Sigmoid colon (tissue), 7 donors: ENCODE measurements around the gene FBXL7. TPM values are rescaled to one million over a fixed set of nuclear protein-coding genes. Genes with fewer than 3 reads are reported as not detected.

Experiments used
- DNase-seq: peaks from one replicate; pipeline ENCODE4 v3.0.0-alpha.2; 2019
- H3K27ac ChIP-seq, 4 donors: fragments of 200-600 bp; sonication (generic); one replicate each; pipeline ENCODE4 v1.5.1; 2016 to 2019; ENCODE audit warnings: mild to moderate bottlenecking in 1 of 4
- H3K27me3 ChIP-seq, 3 donors: fragments of 200-600 bp; sonication (generic); one replicate each; pipeline ENCODE4 v1.5.1; 2019; ENCODE audit warnings: mild to moderate bottlenecking in 1 of 3
- H3K36me3 ChIP-seq, 4 donors: fragments of 200-600 bp; sonication (generic); one replicate each; pipeline ENCODE4 v1.5.1; 2016 to 2019
- H3K4me1 ChIP-seq, 4 donors: fragments of 200-600 bp; sonication (generic); one replicate each; pipeline ENCODE4 v1.5.1; 2017 to 2019
- H3K4me3 ChIP-seq, 4 donors: fragments of 200-600 bp; sonication (generic); one replicate each; pipeline ENCODE4 v1.5.1; 2017 to 2019; ENCODE audit warnings: mild to moderate bottlenecking in 2 of 4, moderate library complexity in 1 of 4
- H3K9me3 ChIP-seq, 4 donors: fragments of 200-600 bp in 3 of 4; sonication (generic) in 3 of 4; one replicate each; pipeline versions ENCODE4 v1.5.1 to v1.6.1; 2013 to 2019
- EP300 ChIP-seq, 4 donors: sonication (generic); formaldehyde crosslinking; IDR thresholded peaks; one replicate each; pipeline ENCODE4 v1.6.1; 2017; ENCODE audit warnings: antibody characterized with exemption in 4 of 4
- POLR2A ChIP-seq, 2 donors: fragments of 450-650 bp; IDR thresholded peaks; one replicate each; pipeline ENCODE4 v1.6.1; 2016; ENCODE audit warnings: antibody characterized with exemption in 2 of 2, mild to moderate bottlenecking in 2 of 2, moderate library complexity in 2 of 2
- POLR2AphosphoS5 ChIP-seq, 4 donors: sonication (generic); formaldehyde crosslinking; IDR thresholded peaks; one replicate each; pipeline ENCODE4 v1.6.1; 2017; ENCODE audit warnings: antibody characterized with exemption in 4 of 4
- WGBS, 2 donors: extraction: QIAGEN DNeasy Blood & Tissue Kit; methylation state at CpG; one replicate each; pipeline ENCODE4 v1.1.7; 2013; 5-methylcytosine and 5-hydroxymethylcytosine counted together
- intact Hi-C: fragments of 100-400 bp; cut with DNase I; formaldehyde crosslinking; loops from one replicate; pipeline ENCODE4 v1.15.1; 2023
- polyA plus RNA-seq, 3 donors: library from polyadenylated mRNA; stranded (reverse); fragments of 200-250 nt; gene quantifications; one replicate each; pipeline ENCODE4 v1.2.3, GENCODE V29; 2013
- total RNA-seq, 4 donors: library from RNA; depleted of rRNA; stranded (reverse); fragments of >200 nt; gene quantifications; one replicate each; pipeline ENCODE4 v1.1.0, GENCODE V29; 2016
- TF ChIP-seq, protein P1 (sequence below), 4 experiments: fragments of 450-650 bp in 3 of 4; fragments of 200-600 bp in 1 of 4; IDR thresholded peaks; one replicate each; pipeline ENCODE4 v1.5.1; 2016 to 2019; ENCODE audit warnings: antibody characterized with exemption in 4 of 4, mild to moderate bottlenecking in 3 of 4, moderate library complexity in 2 of 4
- donor health status: healthy with polysubstance abuse.
- donor health status: Bipolar disorder and iron deficiency.
- donor health status: healthy.

FBXL7 gene
- total and polyA plus RNA-seq, 7 donors, result 0.92 to 44.3 (median 18.2) TPM

DNA sequence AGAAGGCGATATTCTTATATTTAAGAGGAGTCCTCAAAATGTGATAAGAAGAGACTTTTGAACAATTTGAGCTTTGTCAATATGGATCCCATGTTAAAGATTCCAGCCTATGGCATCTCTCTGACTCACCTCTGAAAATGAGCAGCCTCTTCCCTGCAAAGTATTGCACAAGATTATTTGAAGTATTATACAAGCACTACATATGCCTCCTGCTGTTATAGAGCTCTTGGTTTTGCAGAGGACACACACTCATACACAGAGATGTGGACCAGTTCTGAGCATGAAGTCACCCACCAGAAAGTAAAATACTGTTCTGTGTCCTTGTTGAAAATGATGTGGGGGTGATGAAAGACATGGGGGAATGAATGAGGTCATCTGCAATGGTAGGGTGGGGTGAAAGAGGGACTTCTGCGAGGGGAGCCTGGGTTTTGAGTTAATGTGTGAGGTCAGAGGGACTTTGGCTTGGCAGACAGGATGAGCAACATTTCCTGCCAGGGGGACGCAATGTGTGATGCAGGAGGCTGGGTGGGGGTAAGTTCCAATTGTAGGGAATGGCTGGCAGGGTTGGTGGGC, 25.8 kb downstream of the FBXL7 start:
- Histone ChIP-seq H3K4me3 (no peak overlapping the region), H3K27ac (no peak overlapping the region), H3K9me3 (no peaks in the 10 kb centered on the region), H3K36me3 (peaks cover 0 to 4% (median 0%) of the 10 kb centered on the region in 4 donors), H3K27me3 (no peaks in the 10 kb centered on the region), H3K4me1 (peaks cover 0 to 19% (median 15%) of the 10 kb centered on the region in 4 donors)
- TF ChIP-seq, protein P1, sequence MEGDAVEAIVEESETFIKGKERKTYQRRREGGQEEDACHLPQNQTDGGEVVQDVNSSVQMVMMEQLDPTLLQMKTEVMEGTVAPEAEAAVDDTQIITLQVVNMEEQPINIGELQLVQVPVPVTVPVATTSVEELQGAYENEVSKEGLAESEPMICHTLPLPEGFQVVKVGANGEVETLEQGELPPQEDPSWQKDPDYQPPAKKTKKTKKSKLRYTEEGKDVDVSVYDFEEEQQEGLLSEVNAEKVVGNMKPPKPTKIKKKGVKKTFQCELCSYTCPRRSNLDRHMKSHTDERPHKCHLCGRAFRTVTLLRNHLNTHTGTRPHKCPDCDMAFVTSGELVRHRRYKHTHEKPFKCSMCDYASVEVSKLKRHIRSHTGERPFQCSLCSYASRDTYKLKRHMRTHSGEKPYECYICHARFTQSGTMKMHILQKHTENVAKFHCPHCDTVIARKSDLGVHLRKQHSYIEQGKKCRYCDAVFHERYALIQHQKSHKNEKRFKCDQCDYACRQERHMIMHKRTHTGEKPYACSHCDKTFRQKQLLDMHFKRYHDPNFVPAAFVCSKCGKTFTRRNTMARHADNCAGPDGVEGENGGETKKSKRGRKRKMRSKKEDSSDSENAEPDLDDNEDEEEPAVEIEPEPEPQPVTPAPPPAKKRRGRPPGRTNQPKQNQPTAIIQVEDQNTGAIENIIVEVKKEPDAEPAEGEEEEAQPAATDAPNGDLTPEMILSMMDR (IDR thresholded peaks at IDR 0.05), result no peak
- TF ChIP-seq EP300 (IDR thresholded peaks at IDR 0.05) (no peak), POLR2AphosphoS5 (IDR thresholded peaks at IDR 0.05) (no peak)
- intact Hi-C loops, result no loop called here
- WGBS, 2 donors, result 78 to 92% methylated on average over 3 of the region's 3 CpGs
- DNase-seq, result no peak

DNA sequence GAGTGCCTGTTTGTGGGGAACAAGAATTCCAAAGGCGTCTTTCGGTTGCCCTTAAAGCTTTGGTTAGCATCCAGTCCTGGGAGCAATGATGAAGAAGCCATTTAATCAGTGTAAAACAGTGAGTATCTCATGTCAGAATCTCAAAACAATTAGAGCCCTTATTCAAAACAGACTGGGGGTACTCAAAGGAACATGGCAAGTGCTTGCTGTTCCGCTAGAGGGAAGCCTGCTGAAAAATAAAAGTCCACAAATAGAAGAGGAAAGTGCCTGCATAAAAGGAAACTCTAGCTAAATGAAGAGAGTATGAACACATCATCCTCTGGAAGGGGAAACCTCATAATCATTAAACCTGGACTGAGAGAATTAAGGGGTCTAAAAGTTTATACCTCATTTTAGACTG, 26.4 kb downstream of the FBXL7 start:
- no peak for TF ChIP-seq POLR2AphosphoS5 (IDR thresholded peaks at IDR 0.05)
- no peak for TF ChIP-seq POLR2A (IDR thresholded peaks at IDR 0.05)
- TF ChIP-seq EP300 (IDR thresholded peaks at IDR 0.05), result no peak
- TF ChIP-seq, protein P1 (IDR thresholded peaks at IDR 0.05), result no peak
- Histone ChIP-seq H3K27ac (no peak overlapping the region), H3K36me3 (peaks cover 0 to 4% (median 0%) of the 10 kb centered on the region in 4 donors), H3K9me3 (no peaks in the 10 kb centered on the region), H3K4me1 (peaks cover 0 to 12% (median 10%) of the 10 kb centered on the region in 4 donors), H3K4me3 (no peak overlapping the region), H3K27me3 (no peaks in the 10 kb centered on the region)
- intact Hi-C loops, result no loop called here
- no peak for DNase-seq
- 82% methylated on average over 3 of the region's 3 CpGs for WGBS, 2 donors

DNA sequence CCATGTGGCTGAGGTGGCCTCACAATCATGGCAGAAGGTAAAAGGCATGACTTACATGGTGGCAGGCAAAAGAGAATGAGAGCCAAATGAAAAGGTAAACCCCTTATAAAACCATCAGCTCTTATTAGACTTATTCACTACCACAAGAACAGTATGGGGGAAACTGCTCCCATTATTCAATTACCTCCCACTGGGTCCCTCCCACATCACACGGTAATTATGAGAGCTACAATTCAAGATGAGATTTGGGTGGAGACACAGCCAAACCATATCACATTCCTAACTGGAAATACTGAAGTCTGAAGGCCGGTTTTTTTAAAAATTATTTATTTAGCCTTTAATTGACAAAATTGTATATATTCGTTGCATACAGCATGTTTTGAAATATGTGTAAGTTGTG, 28.5 kb downstream of the FBXL7 start:
- Histone ChIP-seq H3K4me3 (no peak overlapping the region), H3K36me3 (peaks cover 0 to 4% (median 0%) of the 10 kb centered on the region in 4 donors), H3K9me3 (no peaks in the 10 kb centered on the region), H3K27ac (no peak overlapping the region), H3K4me1 (peaks cover 0 to 12% (median 0%) of the 10 kb centered on the region in 4 donors), H3K27me3 (no peaks in the 10 kb centered on the region)
- 76 to 89% methylated on average over 3 of the region's 3 CpGs for WGBS, 2 donors
- TF ChIP-seq POLR2A (IDR thresholded peaks at IDR 0.05) (no peak), EP300 (IDR thresholded peaks at IDR 0.05) (no peak), POLR2AphosphoS5 (IDR thresholded peaks at IDR 0.05) (no peak)
- TF ChIP-seq, protein P1 (IDR thresholded peaks at IDR 0.05), result no peak
- intact Hi-C loops, result no loop called here
- no peak for DNase-seq

DNA sequence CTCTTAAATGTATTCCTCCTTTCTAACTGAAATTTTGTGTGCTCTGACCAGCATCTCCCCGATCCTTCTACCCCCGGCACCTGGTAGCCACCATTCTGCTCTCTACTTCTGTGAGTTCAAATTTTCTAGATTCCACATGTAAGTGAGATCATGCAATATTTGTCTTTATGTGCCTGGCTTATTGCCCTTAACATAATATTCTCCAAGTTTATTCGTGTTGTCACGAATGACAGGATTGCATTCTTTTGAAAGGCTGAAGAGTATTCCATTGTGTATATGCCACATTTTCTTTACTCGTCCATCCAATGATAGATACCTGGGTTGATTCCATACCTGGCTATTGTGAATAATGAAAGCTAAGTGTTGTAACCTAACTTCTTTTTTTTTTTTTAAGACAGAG, 29.0 kb downstream of the FBXL7 start:
- H3K36me3 ChIP-seq, result peaks cover 0 to 4% (median 0%) of the 10 kb centered on the region in 4 donors
- H3K9me3 ChIP-seq, result no peaks in the 10 kb centered on the region
- peaks cover 0 to 12% (median 0%) of the 10 kb centered on the region in 4 donors for H3K4me1 ChIP-seq
- TF ChIP-seq POLR2A (IDR thresholded peaks at IDR 0.05) (no peak), POLR2AphosphoS5 (IDR thresholded peaks at IDR 0.05) (no peak), EP300 (IDR thresholded peaks at IDR 0.05) (no peak)
- TF ChIP-seq, protein P1 (IDR thresholded peaks at IDR 0.05), result no peak
- no peak overlapping the region for H3K4me3 ChIP-seq
- intact Hi-C loops, result no loop called here
- 86% methylated on average over 5 of the region's 5 CpGs for WGBS, 2 donors
- H3K27ac ChIP-seq, result no peak overlapping the region
- DNase-seq, result no peak
- H3K27me3 ChIP-seq, result no peaks in the 10 kb centered on the region

DNA sequence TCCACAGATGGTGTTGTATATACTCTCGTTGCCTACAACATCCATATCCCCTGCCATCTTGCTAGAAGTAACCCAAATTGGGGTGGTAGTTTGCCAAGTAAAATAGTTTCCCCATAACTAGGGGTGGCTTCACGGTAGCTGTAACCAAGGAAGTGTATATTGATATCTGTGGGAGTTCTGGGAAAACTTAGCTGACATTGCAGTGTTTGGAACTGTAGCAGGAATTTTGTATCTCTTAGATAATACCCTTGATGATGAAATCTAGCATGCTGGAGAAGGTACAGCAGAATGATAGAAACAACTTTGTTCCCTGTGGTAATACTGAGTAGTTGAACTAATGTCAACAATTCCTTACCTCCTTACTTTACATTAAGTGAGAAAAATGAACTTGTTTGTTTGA, 29.8 kb downstream of the FBXL7 start:
- peaks cover 0 to 12% (median 0%) of the 10 kb centered on the region in 4 donors for H3K4me1 ChIP-seq
- TF ChIP-seq EP300 (IDR thresholded peaks at IDR 0.05) (no peak), POLR2AphosphoS5 (IDR thresholded peaks at IDR 0.05) (no peak), POLR2A (IDR thresholded peaks at IDR 0.05) (no peak)
- TF ChIP-seq, protein P1 (IDR thresholded peaks at IDR 0.05), result no peak
- H3K9me3 ChIP-seq, result no peaks in the 10 kb centered on the region
- no peak for DNase-seq
- no peaks in the 10 kb centered on the region for H3K27me3 ChIP-seq
- no peak overlapping the region for H3K27ac ChIP-seq
- no peak overlapping the region for H3K4me3 ChIP-seq
- WGBS, 2 donors, result 73 to 74% methylated on average over 2 of the region's 2 CpGs
- intact Hi-C loops, result no loop called here
- H3K36me3 ChIP-seq, result peaks cover 0 to 4% (median 0%) of the 10 kb centered on the region in 4 donors
